HepG2 (cell line): ENCODE measurements around the gene TMEFF1. TPM values are rescaled to one million over a fixed set of nuclear protein-coding genes. Genes with fewer than 3 reads are reported as not detected.

Source experiments
- ATF6 ChIP-seq: sonication (generic); formaldehyde crosslinking; conservative IDR thresholded peaks from 2 replicates; pipeline ENCODE4 v1.4.0; 2020; ENCODE audit warnings: missing genetic modification reagents
- CTCF ChIP-seq: sonication (generic); formaldehyde crosslinking; IDR thresholded peaks from 2 replicates; pipeline ENCODE4 v1.5.0; 2020; ENCODE audit warnings: mild to moderate bottlenecking, missing genetic modification reagents, moderate library complexity
- EEA1 ChIP-seq: sonication (generic); formaldehyde crosslinking; IDR thresholded peaks from 2 replicates; pipeline ENCODE4 v1.5.1; 2020; ENCODE audit warnings: mild to moderate bottlenecking, missing genetic modification reagents, borderline replicate concordance
- FOXO1 ChIP-seq: sonication (generic); formaldehyde crosslinking; IDR thresholded peaks from 2 replicates; pipeline ENCODE4 v1.4.0; 2020; ENCODE audit warnings: missing genetic modification reagents
- HINFP ChIP-seq: sonication (generic); formaldehyde crosslinking; IDR thresholded peaks from 2 replicates; pipeline ENCODE4 v1.4.0; 2020; ENCODE audit warnings: low read depth, mild to moderate bottlenecking, missing genetic modification reagents
- HNRNPL ChIP-seq: fragments of 200-400 bp; formaldehyde crosslinking; IDR thresholded peaks from 2 replicates; pipeline ENCODE4 v1.6.1; 2017; ENCODE audit warnings: mild to moderate bottlenecking, low read depth, low read length
- IRF2 ChIP-seq: IDR thresholded peaks from 2 replicates; pipeline ENCODE4 v1.6.1; 2018; ENCODE audit warnings: missing genetic modification reagents, missing compliant biosample characterization
- PHB2 ChIP-seq: fragments of 450-650 bp; IDR thresholded peaks from 2 replicates; pipeline ENCODE4 v1.6.1; 2018; ENCODE audit not compliant: partially characterized antibody
- POLR2A ChIP-seq, 2 experiments: IDR thresholded peaks; 2 replicates each; pipeline ENCODE4 v1.6.1; 2011; ENCODE audit warnings: low read depth in 2 of 2, low read length in 2 of 2, mild to moderate bottlenecking in 1 of 2, moderate library complexity in 1 of 2; ENCODE audit not compliant: insufficient read depth in 1 of 2
- TOE1 ChIP-seq: sonication (generic); formaldehyde crosslinking; IDR thresholded peaks from 2 replicates; pipeline ENCODE4 v1.4.0; 2020; ENCODE audit warnings: mild to moderate bottlenecking, missing genetic modification reagents
- ZMYM4 ChIP-seq: sonication (generic); formaldehyde crosslinking; IDR thresholded peaks from 2 replicates; pipeline ENCODE4 v1.8.1; 2023; ENCODE audit warnings: mild to moderate bottlenecking, missing genetic modification reagents
- ZNF10 ChIP-seq: sonication (generic); formaldehyde crosslinking; IDR thresholded peaks from 2 replicates; pipeline ENCODE4 v1.4.0; 2020; ENCODE audit warnings: mild to moderate bottlenecking, low read depth, missing genetic modification reagents, borderline replicate concordance
- ZNF136 ChIP-seq: sonication (generic); formaldehyde crosslinking; IDR thresholded peaks from 2 replicates; pipeline ENCODE4 v1.8.1; 2022; ENCODE audit warnings: low read depth, mild to moderate bottlenecking, moderate library complexity, missing genetic modification reagents
- ZNF547 ChIP-seq: sonication (generic); formaldehyde crosslinking; IDR thresholded peaks from 2 replicates; pipeline ENCODE4 v1.5.1; 2020; ENCODE audit warnings: mild to moderate bottlenecking, missing genetic modification reagents
- ZNF761 ChIP-seq: sonication (generic); formaldehyde crosslinking; conservative IDR thresholded peaks from 2 replicates; pipeline ENCODE4 v1.4.0; 2020; ENCODE audit warnings: mild to moderate bottlenecking, missing genetic modification reagents
- ZSCAN20 ChIP-seq: sonication (generic); formaldehyde crosslinking; IDR thresholded peaks from 2 replicates; pipeline ENCODE4 v1.4.0; 2020; ENCODE audit warnings: missing genetic modification reagents, mild to moderate bottlenecking, borderline replicate concordance
- ZZZ3 ChIP-seq: sonication (generic); formaldehyde crosslinking; IDR thresholded peaks from 2 replicates; pipeline ENCODE4 v1.4.0; 2020; ENCODE audit warnings: missing genetic modification reagents, mild to moderate bottlenecking, borderline replicate concordance
- polyA plus RNA-seq, 8 experiments: library from polyadenylated mRNA; depleted of rRNA in 3 of 8; stranded (reverse) in 7 of 8; unstranded in 1 of 8; fragments of >200 nt; fragmentation: Illumina TruSeq in 4 of 8; extraction: Trizol in 4 of 8; gene quantifications; 2 replicates each; pipeline versions ENCODE4 v1.2.1 to v1.2.3, GENCODE V29; 2011 to 2016; ENCODE audit warnings: low read depth in 4 of 8, missing spikeins in 1 of 8, mixed read lengths in 1 of 8; ENCODE audit not compliant: insufficient read depth in 1 of 8
- total RNA-seq, 5 experiments: library from RNA; depleted of rRNA; stranded (reverse); fragments of >200 nt; fragmentation: Illumina TruSeq; extraction: Trizol; gene quantifications; 2 replicates each; pipeline ENCODE4 v1.2.3, GENCODE V29; 2016; ENCODE audit warnings: low read depth in 1 of 5
- TF ChIP-seq, protein P1 (sequence below): sonication (generic); formaldehyde crosslinking; conservative IDR thresholded peaks from 2 replicates; pipeline ENCODE4 v1.5.0; 2020; ENCODE audit warnings: missing genetic modification reagents

TMEFF1 gene
- total and polyA plus RNA-seq, 2 of the 13 experiments (the other 11 are each of a cell fraction or from before 2014, with no cell fraction given) = 0.87 to 1.9 TPM

DNA sequence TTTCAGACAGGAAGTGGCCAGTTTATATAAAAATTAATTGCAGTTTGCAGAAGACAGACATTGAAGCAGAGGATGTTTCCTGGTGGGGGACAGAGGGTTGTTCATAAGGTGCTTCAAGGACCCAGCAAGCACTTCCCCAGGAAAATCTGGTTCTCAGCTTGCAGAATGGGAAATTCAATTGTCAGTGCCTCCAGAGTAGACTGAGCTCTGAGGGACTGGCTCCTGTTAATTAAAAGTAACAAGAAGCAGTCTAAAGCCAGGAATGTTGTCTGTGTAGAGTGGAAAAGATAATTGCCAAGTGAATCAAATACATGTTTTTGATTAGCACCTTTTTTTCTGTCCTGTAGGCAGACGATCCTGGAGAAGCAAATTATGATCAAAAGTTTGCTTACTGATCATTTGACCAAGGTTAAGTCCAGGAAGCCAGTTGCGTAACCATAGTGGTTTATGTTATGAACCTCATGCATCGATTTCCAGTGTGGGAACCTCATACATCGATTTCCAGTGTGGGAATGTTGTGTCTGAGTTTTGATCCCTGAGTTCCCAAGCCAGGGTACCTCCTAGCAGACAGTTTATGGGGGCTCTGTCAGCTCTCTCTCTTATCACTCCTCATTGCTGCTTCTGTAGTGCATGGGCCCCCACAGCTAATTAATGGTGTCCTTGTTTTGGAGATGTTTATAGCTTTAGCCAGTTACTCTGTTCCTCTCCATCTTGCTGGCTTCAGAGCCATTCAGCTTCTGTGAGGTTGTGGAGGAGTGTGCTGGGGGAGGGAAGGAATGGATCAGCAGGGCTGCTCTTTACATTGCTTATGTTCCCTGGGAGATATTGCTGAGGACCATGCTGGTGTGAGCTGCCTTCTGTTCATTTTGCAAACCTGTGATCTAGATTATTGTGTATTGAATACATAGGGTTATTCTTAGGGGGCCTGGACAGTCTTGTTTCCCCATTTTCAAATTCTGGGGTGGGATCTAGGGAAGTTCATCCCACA is 28.9 kb upstream of the TMEFF1 start (continued):
- TF ChIP-seq HNRNPL (no peak), TOE1 (CRISPR knock-in tag) (no peak), ZNF10 (no peak), IRF2 (CRISPR knock-in tag) (0 out of 2 replicates have a peak, but pooled peaks have one; percentile 54), FOXO1 (CRISPR knock-in tag) (peak; percentile 77; the same call in 1 of the 2 replicates), ZNF761 (CRISPR knock-in tag) (no peak), EEA1 (CRISPR knock-in tag) (no peak), ZZZ3 (CRISPR knock-in tag) (peak; percentile 86; the same call in 1 of the 2 replicates), POLR2A (IDR thresholded peaks at IDR 0.05; ENCODE audit: insufficient read depth in 1 of 2, low read depth in 2 of 2, low read length in 2 of 2) (no peak), CTCF (CRISPR knock-in tag) (no peak), HINFP (CRISPR knock-in tag) (no peak), ZMYM4 (CRISPR knock-in tag) (peak; percentile 88), PHB2 (no peak), ZSCAN20 (no peak), ZNF547 (CRISPR knock-in tag) (no peak), ZNF136 (CRISPR knock-in tag) (no peak), ATF6 (CRISPR knock-in tag) (no peak)
- TF ChIP-seq, protein P1, sequence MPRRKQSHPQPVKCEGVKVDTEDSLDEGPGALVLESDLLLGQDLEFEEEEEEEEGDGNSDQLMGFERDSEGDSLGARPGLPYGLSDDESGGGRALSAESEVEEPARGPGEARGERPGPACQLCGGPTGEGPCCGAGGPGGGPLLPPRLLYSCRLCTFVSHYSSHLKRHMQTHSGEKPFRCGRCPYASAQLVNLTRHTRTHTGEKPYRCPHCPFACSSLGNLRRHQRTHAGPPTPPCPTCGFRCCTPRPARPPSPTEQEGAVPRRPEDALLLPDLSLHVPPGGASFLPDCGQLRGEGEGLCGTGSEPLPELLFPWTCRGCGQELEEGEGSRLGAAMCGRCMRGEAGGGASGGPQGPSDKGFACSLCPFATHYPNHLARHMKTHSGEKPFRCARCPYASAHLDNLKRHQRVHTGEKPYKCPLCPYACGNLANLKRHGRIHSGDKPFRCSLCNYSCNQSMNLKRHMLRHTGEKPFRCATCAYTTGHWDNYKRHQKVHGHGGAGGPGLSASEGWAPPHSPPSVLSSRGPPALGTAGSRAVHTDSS (CRISPR knock-in tag) = no peak
